ENCODE measurements around the gene C18orf63. TPM values are rescaled to one million over a fixed set of nuclear protein-coding genes. Genes with fewer than 3 reads are reported as not detected.
"Not testable (repeated sequence)": the region's sequence is repeated elsewhere in the genome, so short reads cannot be mapped to it uniquely, and the experiment has no call there.

The C18orf63 gene
- total RNA-seq, 1 donor from 2014 or later, result not detected

GRCh38 chr18:74286106-74286855 is 29.4 kb upstream of the C18orf63 start:
- DNase-seq (ENCODE audit: low read depth), result no peak

- no peak for DNase-seq (ENCODE audit: low read depth)
Observed at GRCh38 chr18:74286856-74287255, 28.8 kb upstream of the C18orf63 start.

- no peak for DNase-seq (ENCODE audit: low read depth)
Observed at GRCh38 chr18:74288041-74288440, 27.6 kb upstream of the C18orf63 start.

GRCh38 chr18:74288730-74289129 is 26.9 kb upstream of the C18orf63 start:
- DNase-seq (ENCODE audit: low read depth), result no peak

GRCh38 chr18:74289137-74289536 is 26.5 kb upstream of the C18orf63 start:
- peak; percentile 63 for DNase-seq (ENCODE audit: low read depth)

- no peak for DNase-seq (ENCODE audit: low read depth)
Observed at GRCh38 chr18:74290021-74290420, 25.6 kb upstream of the C18orf63 start.

- DNase-seq (ENCODE audit: low read depth), result no peak
Observed at GRCh38 chr18:74290794-74291471, 24.7 kb upstream of the C18orf63 start.

GRCh38 chr18:74291472-74291770 is 24.2 kb upstream of the C18orf63 start:
- no peak for DNase-seq (ENCODE audit: low read depth)

GRCh38 chr18:74291771-74292540 is 23.7 kb upstream of the C18orf63 start, which contains the start of gene CYB5A:
Gene CYB5A, minus strand, starts transcription at chr18:74291963. Its CDS starts 88 bp downstream, at chr18:74291875.
- peak; percentile 89 for DNase-seq (ENCODE audit: low read depth)

- DNase-seq (ENCODE audit: low read depth), result no peak
Observed at GRCh38 chr18:74292541-74292858, 23.1 kb upstream of the C18orf63 start.

GRCh38 chr18:74292982-74293381 is 22.7 kb upstream of the C18orf63 start:
- DNase-seq (ENCODE audit: low read depth), result not testable (repeated sequence)

GRCh38 chr18:74294526-74294925 is 21.1 kb upstream of the C18orf63 start:
- no peak for DNase-seq (ENCODE audit: low read depth)

GRCh38 chr18:74299162-74299561 is 16.5 kb upstream of the C18orf63 start:
- no peak for DNase-seq (ENCODE audit: low read depth)

- peak; percentile 77 for DNase-seq (ENCODE audit: low read depth)
Observed at GRCh38 chr18:74299746-74300145, 15.9 kb upstream of the C18orf63 start.

GRCh38 chr18:74303306-74303705 is 12.3 kb upstream of the C18orf63 start:
- no peak for DNase-seq (ENCODE audit: low read depth)

- DNase-seq (ENCODE audit: low read depth), result peak; percentile 87
Observed at GRCh38 chr18:74303936-74304335, 11.7 kb upstream of the C18orf63 start.

- DNase-seq (ENCODE audit: low read depth), result peak; percentile 72
Observed at GRCh38 chr18:74310411-74310810, 5.2 kb upstream of the C18orf63 start.

- no peak for DNase-seq (ENCODE audit: low read depth)
Observed at GRCh38 chr18:74311000-74311399, 4.6 kb upstream of the C18orf63 start.

- DNase-seq (ENCODE audit: low read depth), result no peak
Observed at GRCh38 chr18:74314759-74315463, 728 bp upstream of the C18orf63 start.

- peak; percentile 94 for DNase-seq (ENCODE audit: low read depth)
Observed at GRCh38 chr18:74316257-74317170, 875 bp downstream of the C18orf63 start.

GRCh38 chr18:74326231-74326630 is 10.6 kb downstream of the C18orf63 start:
- DNase-seq (ENCODE audit: low read depth), result peak; percentile 4
